ENCODE measurements around the gene GNAQ. TPM values are rescaled to one million over a fixed set of nuclear protein-coding genes. Genes with fewer than 3 reads are reported as not detected.

Gene GNAQ
- total RNA-seq, 1 experiment from 2014 or later: 48.6 TPM

GRCh38 chr9:77953590-77953989 lies 78.0 kb downstream of the GNAQ start:
- Histone ChIP-seq H4K5ac (ENCODE audit: insufficient read length, low read depth, low read length) (no peak overlapping the region), H4K8ac (replicated peaks; ENCODE audit: insufficient read length, low read depth, low read length) (no peak overlapping the region), H3K18ac (ENCODE audit: insufficient read length, low read depth, low read length) (no peak overlapping the region), H2BK120ac (ENCODE audit: low read depth, low read length, poor library complexity, severe bottlenecking) (no peak overlapping the region), H3K14ac (ENCODE audit: insufficient read depth, low read length) (no peak overlapping the region), H3K56ac (ENCODE audit: insufficient read length, low read depth, low read length) (no peak overlapping the region), H2AFZ (ENCODE audit: low read length) (no peak overlapping the region), H3K4me1 (ENCODE audit: insufficient read depth, low read length) (peaks cover 12% of the 10 kb centered on the region; the same call in 1 of the 2 replicates), H3K9me3 (ENCODE audit: control insufficient read depth, low read depth, low read length) (no peaks in the 10 kb centered on the region), H4K20me1 (ENCODE audit: control insufficient read depth, insufficient read depth, insufficient read length) (no peaks in the 10 kb centered on the region), H3K79me2 (ENCODE audit: insufficient read depth, low read length) (peaks cover 5% of the 10 kb centered on the region; the same call in 1 of the 2 replicates), H2BK12ac (ENCODE audit: insufficient read length, low read depth, low read length) (no peak overlapping the region), H2BK15ac (ENCODE audit: low read depth, low read length) (no peak overlapping the region), H2BK5ac (ENCODE audit: insufficient read length, low read length) (no peak overlapping the region), H2AK5ac (ENCODE audit: insufficient read length, low read length) (no peak overlapping the region), H3T11ph (ENCODE audit: low read length) (no peak overlapping the region), H3K27me3 (ENCODE audit: insufficient read depth, low read length) (no peaks in the 10 kb centered on the region), H4K91ac (ENCODE audit: insufficient read length, low read depth, low read length) (no peak overlapping the region), H3K23ac (ENCODE audit: insufficient read length, low read depth, low read length) (no peak overlapping the region), H3K9ac (ENCODE audit: extremely low read depth, insufficient read length, low read length) (no peak overlapping the region), H3K4me2 (ENCODE audit: insufficient read depth, insufficient read length, low read length) (no peak overlapping the region), H3K4ac (ENCODE audit: low read depth, low read length) (no peak overlapping the region), H3K79me1 (ENCODE audit: insufficient read depth, low read depth, low read length, poor library complexity, severe bottlenecking) (peaks cover 4% of the 10 kb centered on the region), H2BK20ac (ENCODE audit: low read depth, low read length, poor library complexity, severe bottlenecking) (no peak overlapping the region), H3K27ac (ENCODE audit: insufficient read length, low read depth, low read length) (no peak overlapping the region), H3K23me2 (ENCODE audit: insufficient read length, low read depth, low read length, poor library complexity, severe bottlenecking) (no peaks in the 10 kb centered on the region)
- Mint-ChIP-seq H3K27me3 (ENCODE audit: low read depth) (no peaks in the 10 kb centered on the region), H3K4me3 (no peak overlapping the region), H3K27ac (0 out of 7 replicates have a peak overlapping the region, but pooled peaks of 1 of the 3 experiments have one; percentile 40), H3K4me1 (peaks cover 46 to 47% of the 10 kb centered on the region in 2 experiments), H3K9me3 (no peaks in the 10 kb centered on the region), H3K36me3 (ENCODE audit: insufficient read depth in 1 of 3, low read depth in 3 of 3) (no peaks in the 10 kb centered on the region)
- DNase-seq: no peak
- no peak for TF ChIP-seq CTCF (conservative IDR thresholded peaks at IDR 0.05)
